ENCODE data around the gene TIMELESS. TPM values are rescaled to one million over a fixed set of nuclear protein-coding genes. Genes with fewer than 3 reads are reported as not detected.

TIMELESS gene
- total and polyA plus RNA-seq, 9 of the 15 experiments (the other 6 are each of a cell fraction or from before 2014, with no cell fraction given) = 11.9 to 59.2 (median 35.8) TPM

DNA sequence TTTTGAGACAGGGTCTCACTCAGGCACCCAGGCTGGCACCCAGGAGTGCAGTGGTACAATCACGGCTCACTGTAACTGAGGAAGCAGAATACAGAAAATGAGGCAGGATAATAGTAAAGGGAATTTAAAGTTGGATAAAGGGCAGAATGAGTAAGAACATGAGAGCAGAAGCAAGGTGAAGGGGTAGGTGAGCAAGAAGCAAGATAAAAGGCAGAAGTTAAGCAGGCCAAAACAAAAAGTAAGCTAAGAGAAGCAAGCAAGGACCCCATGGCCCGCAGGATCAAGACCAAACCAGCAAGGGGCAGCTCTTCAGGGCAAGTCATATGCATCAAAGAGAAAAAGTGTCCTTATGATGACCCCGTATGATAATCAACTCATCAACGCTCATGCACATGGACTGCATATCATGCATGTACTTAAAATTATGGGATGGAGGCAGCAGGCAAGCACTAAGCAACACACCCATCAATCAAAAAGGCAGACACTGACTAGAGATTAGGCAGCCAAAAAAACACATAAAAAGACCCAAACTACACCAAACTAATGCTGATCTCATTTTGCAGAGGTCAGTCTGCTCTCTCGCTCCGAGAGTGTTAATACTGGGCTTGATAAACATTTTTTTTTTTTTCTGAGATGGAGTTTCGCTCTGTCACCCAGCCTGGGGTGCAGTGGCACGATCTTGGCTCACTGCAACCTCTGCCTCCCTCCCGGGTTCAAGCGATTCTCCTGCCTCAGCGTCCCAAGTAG, 11.6 kb downstream of the TIMELESS start (continued):
- TF ChIP-seq, protein P1, sequence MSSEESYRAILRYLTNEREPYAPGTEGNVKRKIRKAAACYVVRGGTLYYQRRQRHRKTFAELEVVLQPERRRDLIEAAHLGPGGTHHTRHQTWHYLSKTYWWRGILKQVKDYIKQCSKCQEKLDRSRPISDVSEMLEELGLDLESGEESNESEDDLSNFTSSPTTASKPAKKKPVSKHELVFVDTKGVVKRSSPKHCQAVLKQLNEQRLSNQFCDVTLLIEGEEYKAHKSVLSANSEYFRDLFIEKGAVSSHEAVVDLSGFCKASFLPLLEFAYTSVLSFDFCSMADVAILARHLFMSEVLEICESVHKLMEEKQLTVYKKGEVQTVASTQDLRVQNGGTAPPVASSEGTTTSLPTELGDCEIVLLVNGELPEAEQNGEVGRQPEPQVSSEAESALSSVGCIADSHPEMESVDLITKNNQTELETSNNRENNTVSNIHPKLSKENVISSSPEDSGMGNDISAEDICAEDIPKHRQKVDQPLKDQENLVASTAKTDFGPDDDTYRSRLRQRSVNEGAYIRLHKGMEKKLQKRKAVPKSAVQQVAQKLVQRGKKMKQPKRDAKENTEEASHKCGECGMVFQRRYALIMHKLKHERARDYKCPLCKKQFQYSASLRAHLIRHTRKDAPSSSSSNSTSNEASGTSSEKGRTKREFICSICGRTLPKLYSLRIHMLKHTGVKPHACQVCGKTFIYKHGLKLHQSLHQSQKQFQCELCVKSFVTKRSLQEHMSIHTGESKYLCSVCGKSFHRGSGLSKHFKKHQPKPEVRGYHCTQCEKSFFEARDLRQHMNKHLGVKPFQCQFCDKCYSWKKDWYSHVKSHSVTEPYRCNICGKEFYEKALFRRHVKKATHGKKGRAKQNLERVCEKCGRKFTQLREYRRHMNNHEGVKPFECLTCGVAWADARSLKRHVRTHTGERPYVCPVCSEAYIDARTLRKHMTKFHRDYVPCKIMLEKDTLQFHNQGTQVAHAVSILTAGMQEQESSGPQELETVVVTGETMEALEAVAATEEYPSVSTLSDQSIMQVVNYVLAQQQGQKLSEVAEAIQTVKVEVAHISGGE (CRISPR knock-in tag; IDR thresholded peaks at IDR 0.05) = peak in 1 of 3 experiments; percentile 65; a peak in 2 of 6 replicates
- TF ChIP-seq, protein P2, sequence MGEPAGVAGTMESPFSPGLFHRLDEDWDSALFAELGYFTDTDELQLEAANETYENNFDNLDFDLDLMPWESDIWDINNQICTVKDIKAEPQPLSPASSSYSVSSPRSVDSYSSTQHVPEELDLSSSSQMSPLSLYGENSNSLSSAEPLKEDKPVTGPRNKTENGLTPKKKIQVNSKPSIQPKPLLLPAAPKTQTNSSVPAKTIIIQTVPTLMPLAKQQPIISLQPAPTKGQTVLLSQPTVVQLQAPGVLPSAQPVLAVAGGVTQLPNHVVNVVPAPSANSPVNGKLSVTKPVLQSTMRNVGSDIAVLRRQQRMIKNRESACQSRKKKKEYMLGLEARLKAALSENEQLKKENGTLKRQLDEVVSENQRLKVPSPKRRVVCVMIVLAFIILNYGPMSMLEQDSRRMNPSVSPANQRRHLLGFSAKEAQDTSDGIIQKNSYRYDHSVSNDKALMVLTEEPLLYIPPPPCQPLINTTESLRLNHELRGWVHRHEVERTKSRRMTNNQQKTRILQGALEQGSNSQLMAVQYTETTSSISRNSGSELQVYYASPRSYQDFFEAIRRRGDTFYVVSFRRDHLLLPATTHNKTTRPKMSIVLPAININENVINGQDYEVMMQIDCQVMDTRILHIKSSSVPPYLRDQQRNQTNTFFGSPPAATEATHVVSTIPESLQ (CRISPR knock-in tag; IDR thresholded peaks at IDR 0.05) = no peak
- peak; percentile 74 for TF ChIP-seq NR2C1 (IDR thresholded peaks at IDR 0.05)
- peak; percentile 85 for TF ChIP-seq NR2C1 (tag; IDR thresholded peaks at IDR 0.05)
- TF ChIP-seq, protein P3, sequence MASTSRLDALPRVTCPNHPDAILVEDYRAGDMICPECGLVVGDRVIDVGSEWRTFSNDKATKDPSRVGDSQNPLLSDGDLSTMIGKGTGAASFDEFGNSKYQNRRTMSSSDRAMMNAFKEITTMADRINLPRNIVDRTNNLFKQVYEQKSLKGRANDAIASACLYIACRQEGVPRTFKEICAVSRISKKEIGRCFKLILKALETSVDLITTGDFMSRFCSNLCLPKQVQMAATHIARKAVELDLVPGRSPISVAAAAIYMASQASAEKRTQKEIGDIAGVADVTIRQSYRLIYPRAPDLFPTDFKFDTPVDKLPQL (IDR thresholded peaks at IDR 0.05; ENCODE audit: extremely low read depth, insufficient read length) = no peak
- no peak for TF ChIP-seq SIX5 (IDR thresholded peaks at IDR 0.05; ENCODE audit: borderline replicate concordance in 1 of 2, insufficient read depth in 1 of 2, low read depth in 1 of 2, low read length in 2 of 2)
- TF ChIP-seq PHB2 (IDR thresholded peaks at IDR 0.05; ENCODE audit: low read depth) = no peak
- TF ChIP-seq, protein P4, sequence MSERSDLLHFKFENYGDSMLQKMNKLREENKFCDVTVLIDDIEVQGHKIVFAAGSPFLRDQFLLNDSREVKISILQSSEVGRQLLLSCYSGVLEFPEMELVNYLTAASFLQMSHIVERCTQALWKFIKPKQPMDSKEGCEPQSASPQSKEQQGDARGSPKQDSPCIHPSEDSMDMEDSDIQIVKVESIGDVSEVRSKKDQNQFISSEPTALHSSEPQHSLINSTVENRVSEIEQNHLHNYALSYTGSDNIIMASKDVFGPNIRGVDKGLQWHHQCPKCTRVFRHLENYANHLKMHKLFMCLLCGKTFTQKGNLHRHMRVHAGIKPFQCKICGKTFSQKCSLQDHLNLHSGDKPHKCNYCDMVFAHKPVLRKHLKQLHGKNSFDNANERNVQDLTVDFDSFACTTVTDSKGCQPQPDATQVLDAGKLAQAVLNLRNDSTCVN (CRISPR knock-in tag; IDR thresholded peaks at IDR 0.05) = 0 out of 2 replicates have a peak, but pooled peaks have one; percentile 45
- no peak for TF ChIP-seq ZNF263 (CRISPR knock-in tag; IDR thresholded peaks at IDR 0.05; ENCODE audit: borderline replicate concordance)
- peak; percentile 78; the same call in 1 of the 2 replicates for TF ChIP-seq NR2C2 (CRISPR knock-in tag; IDR thresholded peaks at IDR 0.05)
- TF ChIP-seq NR2C2 (tag; IDR thresholded peaks at IDR 0.05) = peak; percentile 88
- no peak for TF ChIP-seq CC2D1A (IDR thresholded peaks at IDR 0.05)
- TF ChIP-seq, protein P5, sequence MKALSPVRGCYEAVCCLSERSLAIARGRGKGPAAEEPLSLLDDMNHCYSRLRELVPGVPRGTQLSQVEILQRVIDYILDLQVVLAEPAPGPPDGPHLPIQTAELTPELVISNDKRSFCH (CRISPR knock-in tag; IDR thresholded peaks at IDR 0.05) = no peak
- TF ChIP-seq, protein P5 (tag; IDR thresholded peaks at IDR 0.05) = no peak
- TF ChIP-seq NCOA2 (IDR thresholded peaks at IDR 0.05; ENCODE audit: partially characterized antibody in 2 of 2) = no peak
- TF ChIP-seq ZNF77 (CRISPR knock-in tag; IDR thresholded peaks at IDR 0.05) = no peak
- peak; percentile 77 for TF ChIP-seq SMARCA5 (IDR thresholded peaks at IDR 0.05)
- TF ChIP-seq ZNF699 (CRISPR knock-in tag; IDR thresholded peaks at IDR 0.05; ENCODE audit: insufficient replicate concordance) = no peak
- TF ChIP-seq ARHGAP35 (IDR thresholded peaks at IDR 0.05; ENCODE audit: partially characterized antibody) = no peak
- no peak for TF ChIP-seq MYNN (IDR thresholded peaks at IDR 0.05)
- TF ChIP-seq MYNN (CRISPR knock-in tag; IDR thresholded peaks at IDR 0.05) = no peak
